VCaP (cell line): Measurements from ENCODE around the gene STK10.

Experiments
- H3K27ac ChIP-seq: fragments of 450-650 bp; 2 replicates; pipeline ENCODE4 v1.5.1; 2017
- TF ChIP-seq, protein P1 (sequence below): fragments of 450-650 bp; conservative IDR thresholded peaks from 2 replicates; pipeline ENCODE4 v1.5.1; 2017; ENCODE audit warnings: mild to moderate bottlenecking, moderate library complexity

Gene STK10

DNA sequence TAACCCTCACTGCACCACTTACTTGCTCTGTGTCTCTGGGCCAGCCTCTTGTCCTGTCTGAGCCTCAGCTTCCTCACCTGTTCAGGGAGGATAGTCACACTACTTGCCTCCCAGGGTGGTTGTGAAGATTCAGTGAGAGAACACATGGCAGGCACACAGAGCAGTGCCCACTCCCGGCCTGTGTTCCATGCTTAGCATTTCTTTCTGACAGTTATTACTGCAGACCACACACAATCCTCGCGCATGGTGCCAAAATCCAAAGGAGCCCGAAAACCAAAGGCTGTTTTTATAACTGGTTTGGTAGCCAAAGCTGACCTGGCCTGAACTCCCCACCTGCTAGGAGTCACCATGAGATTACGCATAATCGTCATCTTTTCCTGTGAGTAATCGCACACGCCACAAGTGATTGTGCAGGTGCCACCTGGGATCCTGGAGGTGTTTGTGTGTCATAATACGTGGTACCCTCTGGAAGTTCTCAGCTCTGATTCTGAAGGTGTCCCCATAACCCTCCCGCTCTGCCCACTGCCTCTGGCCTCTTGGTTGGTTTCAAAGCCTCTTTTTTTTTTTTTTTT lies 97.0 kb downstream of the STK10 start:
- TF ChIP-seq, protein P1, sequence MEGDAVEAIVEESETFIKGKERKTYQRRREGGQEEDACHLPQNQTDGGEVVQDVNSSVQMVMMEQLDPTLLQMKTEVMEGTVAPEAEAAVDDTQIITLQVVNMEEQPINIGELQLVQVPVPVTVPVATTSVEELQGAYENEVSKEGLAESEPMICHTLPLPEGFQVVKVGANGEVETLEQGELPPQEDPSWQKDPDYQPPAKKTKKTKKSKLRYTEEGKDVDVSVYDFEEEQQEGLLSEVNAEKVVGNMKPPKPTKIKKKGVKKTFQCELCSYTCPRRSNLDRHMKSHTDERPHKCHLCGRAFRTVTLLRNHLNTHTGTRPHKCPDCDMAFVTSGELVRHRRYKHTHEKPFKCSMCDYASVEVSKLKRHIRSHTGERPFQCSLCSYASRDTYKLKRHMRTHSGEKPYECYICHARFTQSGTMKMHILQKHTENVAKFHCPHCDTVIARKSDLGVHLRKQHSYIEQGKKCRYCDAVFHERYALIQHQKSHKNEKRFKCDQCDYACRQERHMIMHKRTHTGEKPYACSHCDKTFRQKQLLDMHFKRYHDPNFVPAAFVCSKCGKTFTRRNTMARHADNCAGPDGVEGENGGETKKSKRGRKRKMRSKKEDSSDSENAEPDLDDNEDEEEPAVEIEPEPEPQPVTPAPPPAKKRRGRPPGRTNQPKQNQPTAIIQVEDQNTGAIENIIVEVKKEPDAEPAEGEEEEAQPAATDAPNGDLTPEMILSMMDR, result no peak
- H3K27ac ChIP-seq, result no peak overlapping the region

DNA sequence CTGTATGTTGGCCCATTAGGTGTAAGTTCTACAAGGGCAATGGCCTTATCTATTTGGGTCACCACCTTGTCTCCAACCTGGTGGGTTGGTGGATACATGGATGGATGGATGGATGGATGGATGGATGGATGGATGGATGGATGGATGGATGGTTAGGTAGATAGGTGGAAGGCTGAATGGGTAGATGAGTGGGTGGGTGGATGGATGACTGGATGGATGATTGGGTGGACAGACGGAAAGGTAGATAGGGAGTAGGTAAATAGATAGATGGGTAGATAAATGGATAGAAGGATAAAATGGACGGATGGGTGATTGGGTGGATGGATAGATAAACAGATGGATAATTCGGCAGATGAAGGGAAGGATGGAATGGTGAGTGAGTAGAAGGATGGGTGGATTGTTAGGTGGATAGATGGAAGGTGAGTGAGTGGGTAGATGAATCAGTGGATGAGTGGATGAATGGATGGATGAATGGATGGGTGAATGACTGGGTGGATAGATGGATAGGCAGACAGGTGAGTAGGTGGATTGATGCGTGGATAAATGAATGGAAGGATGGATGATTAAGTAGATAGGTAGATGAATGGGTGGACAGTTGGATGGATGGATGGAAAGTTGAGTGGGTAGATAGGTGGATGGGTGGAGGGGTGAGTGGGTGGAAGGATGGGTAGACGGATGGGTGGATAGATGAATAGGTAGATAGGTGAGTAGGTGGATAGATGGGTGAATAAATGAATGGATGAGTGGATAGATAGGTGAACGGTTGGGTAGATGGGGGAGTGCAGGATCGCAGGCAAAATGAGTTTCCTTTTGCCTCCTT lies 98.5 kb downstream of the STK10 start:
- no peak overlapping the region for H3K27ac ChIP-seq
- TF ChIP-seq, protein P1, result no peak

DNA sequence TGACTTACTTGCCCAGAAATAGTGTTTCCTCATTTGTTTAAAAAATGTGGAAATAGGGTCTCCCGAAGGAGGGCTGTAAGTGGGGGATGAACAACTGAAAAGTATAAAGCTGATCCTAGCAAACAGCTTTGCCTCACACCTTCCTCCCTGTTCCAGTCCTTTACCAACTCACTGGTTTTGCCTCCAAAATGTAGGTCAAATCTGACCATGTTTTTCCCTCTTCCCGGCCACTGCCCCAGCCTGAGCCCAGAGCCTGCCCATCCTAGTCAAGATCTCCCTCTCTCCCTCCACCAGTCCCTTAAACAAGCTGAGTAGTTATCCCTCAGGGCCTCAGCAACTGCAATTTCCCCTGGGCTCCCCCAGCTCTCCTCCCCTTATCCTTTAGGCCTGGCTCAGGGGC lies 99.2 kb downstream of the STK10 start:
- TF ChIP-seq, protein P1, result no peak
- no peak overlapping the region for H3K27ac ChIP-seq

DNA sequence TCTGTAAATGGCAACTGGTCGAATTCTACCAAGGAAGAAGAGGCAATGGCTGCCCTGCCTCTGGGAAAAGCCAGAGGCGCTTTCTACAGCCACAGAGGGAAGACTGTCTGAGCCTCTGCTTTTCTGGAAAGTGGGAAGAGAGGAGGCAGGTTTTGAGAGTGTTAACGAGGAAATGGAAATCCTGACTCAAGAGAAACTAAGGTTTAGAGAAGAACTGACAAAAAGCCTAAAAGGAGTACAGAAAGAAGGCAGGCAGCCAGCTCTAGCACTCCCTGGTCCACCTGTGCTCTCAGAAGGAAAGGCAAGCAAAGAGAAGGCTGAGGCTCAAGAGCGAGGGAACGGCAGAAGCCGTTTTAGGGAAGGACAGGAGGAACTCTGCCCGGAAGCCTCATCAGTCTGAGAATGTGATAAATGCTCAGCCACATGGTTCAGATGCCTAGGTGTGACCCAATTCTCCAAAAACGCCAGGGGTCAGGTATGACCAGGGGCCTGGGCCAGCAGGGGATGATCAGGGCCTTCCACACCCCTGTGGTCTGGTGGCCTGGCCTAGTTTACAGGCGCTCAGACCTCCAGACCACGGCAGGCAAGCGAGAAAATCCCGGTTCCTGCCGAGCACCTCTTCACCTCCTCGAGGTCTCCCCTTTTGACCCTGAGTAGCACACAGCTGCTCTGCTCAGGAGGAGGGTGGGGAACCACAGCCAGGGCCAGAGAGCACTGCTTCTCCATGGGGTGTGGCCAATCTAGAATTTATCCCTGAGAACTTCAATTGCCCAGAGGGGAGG lies 101.6 kb downstream of the STK10 start:
- no peak overlapping the region for H3K27ac ChIP-seq
- TF ChIP-seq, protein P1, result no peak

DNA sequence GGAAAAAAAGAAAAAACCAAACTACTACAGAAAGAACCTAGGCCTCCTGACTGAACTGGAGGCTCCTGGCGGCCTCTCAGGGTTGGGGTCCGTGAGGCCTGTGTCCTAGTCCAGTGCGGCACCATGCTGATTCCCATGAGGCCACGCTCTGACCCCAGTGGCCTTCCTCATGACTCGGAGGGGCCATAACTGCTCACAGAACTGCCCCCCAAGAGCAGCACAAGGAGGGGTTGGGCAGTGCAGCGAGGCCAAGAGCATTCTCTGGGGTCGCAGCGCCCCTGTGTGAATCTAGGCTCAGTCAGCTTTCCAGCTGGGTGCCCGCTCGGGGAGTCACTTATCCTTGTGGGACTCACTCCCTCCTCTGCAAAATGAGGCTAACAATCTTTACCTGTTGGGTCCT lies 102.3 kb downstream of the STK10 start:
- TF ChIP-seq, protein P1, result no peak
- H3K27ac ChIP-seq, result no peak overlapping the region

DNA sequence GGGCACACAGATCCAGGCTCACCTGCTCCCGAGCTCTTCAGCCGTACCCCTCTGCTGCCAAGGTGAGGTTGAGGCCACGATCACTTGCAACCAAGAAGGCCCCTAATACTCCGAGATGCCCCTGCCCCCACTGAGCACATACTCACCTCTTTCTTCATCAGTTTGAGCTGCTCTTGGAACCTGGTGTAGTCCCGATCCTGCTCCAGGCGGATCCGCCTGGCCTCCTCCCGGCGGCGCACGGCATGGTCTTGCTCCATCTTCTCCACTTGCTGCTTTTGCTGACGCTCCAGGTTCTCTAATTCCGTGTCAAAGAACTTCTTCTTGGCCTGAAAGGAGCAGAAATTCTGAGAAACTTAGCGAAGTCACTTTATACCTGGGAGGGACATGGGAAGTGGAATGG lies 105.8 kb downstream of the STK10 start:
- no peak overlapping the region for H3K27ac ChIP-seq
- TF ChIP-seq, protein P1, result no peak

DNA sequence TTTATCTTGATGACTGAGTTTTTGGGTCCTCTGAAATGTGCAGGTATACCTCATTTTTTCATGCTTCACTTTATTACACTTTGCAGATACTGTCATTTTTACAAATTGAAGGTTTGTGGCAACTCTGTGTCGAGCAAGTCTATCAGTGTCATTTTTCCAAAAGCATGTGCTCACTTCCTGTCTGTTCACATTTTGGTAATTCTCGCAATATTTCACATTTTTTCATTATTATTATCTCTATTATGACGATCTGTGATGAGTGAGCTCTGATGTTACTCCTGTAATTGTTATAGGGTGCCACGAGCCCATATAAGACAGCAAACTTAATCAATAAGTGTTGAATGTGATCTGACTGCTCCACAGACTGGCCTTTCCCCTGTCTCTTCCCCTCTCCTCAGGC lies 108.1 kb downstream of the STK10 start:
- TF ChIP-seq, protein P1, result no peak
- no peak overlapping the region for H3K27ac ChIP-seq
